CD4-positive, alpha-beta T cell treated with Interleukin-4 for 4 hours (primary cell): ENCODE results near the gene MGLL.

Experiments used
- DNase-seq: peaks from one replicate; pipeline ENCODE4 v3.0.0-alpha.2; 2020

The MGLL gene

DNA sequence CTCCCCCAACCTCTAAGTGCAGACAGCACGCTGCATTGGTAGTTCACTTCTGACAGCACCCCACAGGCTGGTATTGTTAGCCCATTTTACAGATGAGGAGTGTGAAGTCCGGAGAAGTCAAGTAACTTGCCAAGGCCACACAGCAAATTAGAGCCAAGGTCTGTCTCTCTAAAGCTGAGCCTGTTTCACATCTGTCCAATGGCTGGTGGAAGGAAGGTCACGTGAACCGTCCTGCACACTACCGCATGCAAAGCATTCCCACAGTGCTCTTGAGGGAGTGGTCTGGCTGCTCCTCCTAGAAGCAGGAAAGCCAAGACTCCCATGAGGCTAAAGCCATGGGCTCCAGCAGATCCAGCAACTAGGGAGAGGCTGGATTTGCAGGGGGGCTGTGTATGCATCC is 50.0 kb downstream of the MGLL start:
- DNase-seq = no peak

DNA sequence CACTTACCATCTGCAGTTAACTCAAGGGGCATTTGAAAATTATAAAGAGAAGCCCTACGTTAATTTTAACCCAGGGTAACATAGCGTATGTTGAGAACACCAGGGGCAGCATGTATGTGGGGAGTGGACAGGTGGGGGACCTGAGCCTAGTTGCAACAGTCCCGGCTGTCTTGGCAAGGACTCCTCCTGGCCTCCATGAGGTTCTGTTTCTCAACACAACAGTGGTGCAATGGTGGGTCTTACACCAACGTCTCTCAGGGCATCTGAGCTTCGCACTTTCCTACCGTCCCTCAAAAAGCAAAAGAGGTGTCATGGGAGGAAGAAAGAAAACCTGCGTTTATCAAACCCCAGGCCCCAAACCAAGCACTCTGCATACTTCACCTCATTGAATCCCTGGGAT is 50.6 kb downstream of the MGLL start:
- no peak for DNase-seq

GRCh38 chr3:127770671-127771355 is 51.5 kb downstream of the MGLL start:
- DNase-seq = no peak

- DNase-seq = no peak
Observed at GRCh38 chr3:127769284-127770081, 52.8 kb downstream of the MGLL start.

- no peak for DNase-seq
Observed at GRCh38 chr3:127768346-127769008, 53.8 kb downstream of the MGLL start.

GRCh38 chr3:127767126-127767525 is 55.2 kb downstream of the MGLL start:
- no peak for DNase-seq

GRCh38 chr3:127765735-127766134 is 56.6 kb downstream of the MGLL start:
- DNase-seq = no peak

DNA sequence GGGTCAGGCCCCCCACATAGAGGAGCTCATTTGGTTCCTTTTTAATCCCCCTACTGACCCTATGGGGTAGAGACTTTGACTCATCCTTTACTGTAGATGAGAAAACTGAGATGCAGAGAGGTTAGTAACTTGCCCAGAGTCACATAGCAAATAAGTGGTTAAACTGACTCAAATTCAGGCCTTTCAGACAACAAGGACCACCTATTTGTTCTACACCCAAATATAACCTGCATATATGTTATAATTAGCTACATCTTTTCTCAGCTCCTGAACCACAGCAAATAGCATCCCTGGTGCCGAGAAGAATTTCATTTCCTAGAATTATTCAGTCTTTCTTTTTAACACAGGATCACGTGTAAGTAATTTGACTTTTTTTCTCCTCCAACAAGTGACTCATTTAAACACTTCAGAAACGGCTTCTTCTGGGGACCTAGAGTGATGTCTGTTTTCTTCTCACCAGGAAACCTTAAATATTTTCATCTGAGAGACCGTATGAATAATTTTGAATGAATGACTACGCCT is 57.4 kb downstream of the MGLL start:
- no peak for DNase-seq

DNA sequence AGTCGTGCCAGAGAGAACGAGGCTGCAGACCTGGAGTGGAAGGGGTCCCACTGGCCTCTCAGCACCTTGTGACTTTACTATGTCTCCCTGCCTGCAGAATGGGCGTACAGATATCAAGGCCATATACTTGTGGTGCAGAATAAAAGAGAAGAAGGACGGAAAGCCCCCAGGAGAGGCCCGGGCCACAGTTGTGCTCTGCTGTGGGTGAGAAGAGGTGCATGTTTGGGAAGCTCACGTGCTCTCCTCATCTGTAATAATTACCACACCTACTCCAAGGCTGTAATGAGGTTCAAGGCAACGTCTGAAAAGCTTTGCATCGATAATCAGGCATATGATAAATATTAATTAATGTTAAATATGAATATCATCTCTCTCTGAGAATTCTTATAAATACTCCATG is 58.0 kb downstream of the MGLL start:
- DNase-seq = no peak

DNA sequence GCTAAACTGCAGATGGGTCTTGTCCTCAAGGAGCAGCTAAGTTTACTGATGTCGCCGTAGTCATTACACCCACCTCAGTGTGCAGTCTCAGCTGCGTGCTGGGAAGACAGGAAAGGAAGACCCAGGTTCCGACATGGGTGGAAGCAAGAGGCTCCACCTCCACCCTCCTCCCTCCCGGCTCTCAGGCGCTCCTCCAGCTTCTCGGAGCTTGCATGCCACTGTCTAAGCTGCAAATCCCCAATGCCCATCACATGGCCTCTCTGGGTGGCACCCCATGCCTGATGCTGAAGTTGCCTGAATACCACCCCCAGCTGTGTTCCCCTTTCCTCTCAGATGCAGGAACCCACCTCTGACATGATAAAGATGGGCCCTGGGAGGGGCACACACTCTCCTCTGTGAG is 58.5 kb downstream of the MGLL start:
- DNase-seq = no peak

- DNase-seq = no peak
Observed at GRCh38 chr3:127763337-127763736, 59.0 kb downstream of the MGLL start.

DNA sequence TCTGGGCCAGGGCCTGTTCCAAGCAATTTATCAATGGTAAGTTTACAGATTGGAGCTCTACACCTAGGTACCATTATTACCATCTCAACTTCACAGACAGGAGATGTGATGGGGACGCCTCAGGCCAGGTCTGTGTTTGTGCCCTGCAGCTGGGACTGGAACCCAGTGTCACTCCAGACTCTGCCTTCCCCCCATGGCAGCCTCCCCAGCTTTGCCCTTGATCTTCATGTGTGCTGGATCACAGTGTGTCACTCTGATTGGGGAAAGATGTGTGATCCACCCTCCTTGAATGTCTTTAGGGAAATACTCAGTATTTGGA is 59.6 kb downstream of the MGLL start:
- DNase-seq = no peak

DNA sequence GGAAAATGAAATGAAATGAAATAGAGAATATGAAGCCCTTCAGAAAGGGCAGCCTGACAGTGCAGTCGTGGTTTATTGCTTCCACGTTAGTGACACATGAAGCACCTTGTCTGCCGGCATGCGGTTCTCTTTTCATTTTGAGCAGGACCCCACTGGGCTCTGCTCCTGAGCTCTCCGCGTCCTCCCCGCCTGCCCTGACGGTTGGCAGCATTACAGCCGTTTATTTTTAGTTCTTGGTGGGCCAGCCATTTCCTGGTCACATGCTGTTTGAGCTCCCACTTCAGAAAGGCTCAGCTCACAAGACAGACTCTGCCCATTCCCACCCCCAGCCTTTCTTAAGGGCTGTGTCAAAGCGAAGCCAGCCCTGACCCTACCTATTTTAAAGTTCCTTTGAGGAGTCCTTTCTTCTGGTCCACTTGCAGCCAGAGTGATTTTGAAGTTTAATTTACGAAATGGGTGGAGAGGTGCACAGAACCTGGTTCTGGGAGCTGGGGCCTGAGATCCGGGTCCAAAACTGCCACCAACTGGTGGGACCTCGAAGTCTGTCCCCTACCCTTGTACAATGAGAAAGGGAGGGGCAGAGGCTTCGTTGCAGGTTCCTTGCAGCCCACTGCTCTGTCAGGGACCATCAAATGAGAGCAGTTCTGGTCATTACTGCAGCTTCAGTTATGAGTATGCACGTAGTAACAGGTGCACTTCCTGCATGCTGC is 60.1 kb downstream of the MGLL start:
- no peak for DNase-seq

DNA sequence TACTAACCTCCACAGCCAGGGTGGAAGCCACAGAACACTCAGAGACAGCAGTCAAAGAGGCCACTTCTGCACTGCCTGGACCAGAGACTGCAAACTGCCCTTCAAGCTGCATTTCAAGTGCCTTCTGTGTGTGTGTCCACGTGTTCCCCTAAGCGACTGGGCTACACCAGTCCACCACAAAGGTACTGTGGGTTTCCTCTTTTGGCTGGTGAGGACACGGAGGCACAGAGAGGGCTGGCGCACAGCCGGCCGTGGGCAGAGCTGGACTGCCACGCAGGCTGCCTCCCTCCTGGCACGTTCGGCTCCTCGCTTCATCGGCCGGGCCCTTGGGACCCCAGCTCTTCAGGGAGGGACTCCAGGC is 60.9 kb downstream of the MGLL start:
- no peak for DNase-seq

- no peak for DNase-seq
Observed at GRCh38 chr3:127760791-127761440, 61.4 kb downstream of the MGLL start.

DNA sequence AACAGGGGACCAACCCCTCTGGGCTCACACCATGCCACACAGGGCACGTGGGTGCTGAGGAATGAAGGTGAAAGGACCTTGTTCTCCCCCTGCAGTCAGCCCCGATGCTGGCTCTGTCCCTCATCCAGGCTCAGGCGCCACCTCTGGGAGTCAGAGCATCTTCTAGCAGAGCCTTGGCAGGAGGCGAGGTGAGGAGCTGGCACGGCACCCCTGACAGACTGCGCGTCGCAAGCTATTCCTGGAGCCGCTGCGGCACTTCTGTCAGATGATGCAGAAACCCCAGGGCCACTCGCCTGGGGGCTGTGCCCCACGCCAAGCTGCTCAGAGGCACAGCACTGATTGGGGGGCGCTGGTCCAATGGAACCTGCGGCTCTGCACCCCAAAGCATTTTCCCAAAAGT is 62.0 kb downstream of the MGLL start:
- no peak for DNase-seq

GRCh38 chr3:127759826-127760225 is 62.5 kb downstream of the MGLL start:
- DNase-seq = no peak

GRCh38 chr3:127758013-127758412 is 64.3 kb downstream of the MGLL start:
- DNase-seq = no peak

DNA sequence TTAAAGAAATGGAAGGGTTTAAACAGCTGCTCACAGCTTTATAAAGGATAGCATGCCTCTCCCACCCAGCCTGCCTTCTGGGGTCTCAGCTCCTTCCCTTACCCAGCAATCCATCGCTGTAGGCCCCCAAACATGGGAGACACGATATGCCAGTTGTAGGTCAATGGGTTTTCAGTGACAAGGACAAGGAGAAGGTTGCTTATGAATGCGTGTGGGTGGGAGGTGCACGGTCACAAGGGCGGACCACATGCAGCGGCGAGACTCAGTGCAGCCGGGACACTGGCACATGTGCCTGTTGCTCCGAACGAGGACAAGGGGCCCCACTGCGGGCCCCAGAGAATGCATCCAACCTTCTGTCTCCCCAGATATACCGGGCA is 67.0 kb downstream of the MGLL start:
- DNase-seq = no peak

DNA sequence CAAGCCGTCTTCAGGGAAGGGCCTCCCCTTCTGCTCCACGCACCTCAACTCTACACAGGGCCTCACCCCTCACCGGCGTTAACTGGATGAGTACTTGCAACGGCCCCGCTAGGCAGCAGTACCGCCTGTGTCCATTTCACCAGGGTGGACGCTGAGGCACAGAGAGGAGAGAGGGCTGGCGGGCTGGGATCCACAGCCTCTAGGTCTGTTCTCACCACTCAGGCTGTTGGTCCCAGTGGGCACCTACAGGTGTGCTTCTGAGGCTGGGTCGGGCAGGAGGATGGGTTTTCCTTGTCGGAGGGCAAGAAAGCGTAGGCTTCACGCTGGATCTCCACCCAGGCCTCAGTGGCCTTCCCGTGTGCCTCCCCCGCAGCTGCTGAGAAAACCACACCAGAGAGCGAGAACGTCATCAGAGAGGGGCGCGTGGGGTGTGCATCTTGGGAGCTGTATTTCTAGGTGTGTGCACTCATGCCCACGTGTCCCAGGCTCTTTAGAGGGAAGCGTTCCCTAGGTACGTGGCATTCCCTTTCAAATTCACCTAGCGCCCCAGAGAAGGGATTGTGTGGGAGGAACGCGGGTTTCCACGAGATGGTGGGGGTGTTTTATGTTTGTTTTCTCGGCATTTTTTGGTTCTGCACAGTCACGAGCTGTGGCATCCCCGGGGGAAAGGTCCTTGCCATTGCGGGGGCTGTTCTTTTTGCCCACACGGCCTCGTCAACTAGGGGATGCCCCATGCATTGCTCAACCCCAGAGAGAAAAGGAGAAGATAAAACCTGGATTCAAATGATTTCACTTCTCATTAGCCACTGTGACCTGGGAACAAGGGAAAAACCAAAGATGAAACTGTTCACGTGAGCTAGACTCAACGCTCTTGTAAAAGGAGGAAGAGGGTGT is 67.7 kb downstream of the MGLL start:
- no peak for DNase-seq

GRCh38 chr3:127753898-127754410 is 68.4 kb downstream of the MGLL start:
- peak; percentile 20 for DNase-seq

DNA sequence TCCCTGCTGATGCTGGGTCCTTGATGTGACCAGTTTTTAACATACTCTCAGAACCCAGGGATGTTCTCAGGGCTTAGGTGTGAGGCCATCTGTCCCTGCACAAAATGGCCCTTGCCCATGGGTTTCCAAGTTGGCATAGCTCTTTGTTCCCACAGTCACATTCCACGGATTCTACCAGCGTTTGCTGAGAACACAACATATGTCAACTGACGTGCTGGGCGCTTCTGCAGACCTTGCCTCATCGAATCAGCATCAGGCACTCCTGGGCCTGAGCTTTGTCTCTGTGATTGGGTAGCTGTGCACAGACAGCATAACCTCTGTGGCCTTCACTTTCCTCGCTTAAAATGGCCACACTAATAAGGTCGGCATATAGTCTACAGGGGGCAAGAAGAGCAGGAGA is 69.0 kb downstream of the MGLL start:
- DNase-seq = no peak
